H7 (cell line): ENCODE data around the gene UBL3. TPM values are rescaled to one million over a fixed set of nuclear protein-coding genes. Genes with fewer than 3 reads are reported as not detected.
A peak's percentile ranks its signal among the peaks of the same experiment; 100 is the strongest.

Source experiments
- DNase-seq: peaks from one replicate; pipeline ENCODE4 v3.0.0; 2012
- H3K27me3 ChIP-seq: 2 replicates; pipeline ENCODE4 v1.6.0; 2011; ENCODE audit warnings: mild to moderate bottlenecking, low read length; ENCODE audit not compliant: control insufficient read depth, insufficient read depth
- H3K36me3 ChIP-seq: replicated peaks from 2 replicates; pipeline ENCODE4 v1.5.1; 2011; ENCODE audit warnings: low read length; ENCODE audit not compliant: control insufficient read depth, insufficient read depth
- H3K4me3 ChIP-seq: 2 replicates; pipeline ENCODE4 v1.5.1; 2011; ENCODE audit warnings: low read depth, mild to moderate bottlenecking, control low read depth, low read length, moderate library complexity; ENCODE audit not compliant: insufficient read depth
- total RNA-seq: library from RNA; depleted of rRNA; stranded (reverse); fragments of >200 nt; shearing (Covaris generic); gene quantifications from 2 replicates; pipeline ENCODE4 v1.2.3, GENCODE V29; 2014; rRNA removed

UBL3 gene, protein sequence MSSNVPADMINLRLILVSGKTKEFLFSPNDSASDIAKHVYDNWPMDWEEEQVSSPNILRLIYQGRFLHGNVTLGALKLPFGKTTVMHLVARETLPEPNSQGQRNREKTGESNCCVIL
- 17.5 and 20.4 TPM in 2 replicates for total RNA-seq

DNA sequence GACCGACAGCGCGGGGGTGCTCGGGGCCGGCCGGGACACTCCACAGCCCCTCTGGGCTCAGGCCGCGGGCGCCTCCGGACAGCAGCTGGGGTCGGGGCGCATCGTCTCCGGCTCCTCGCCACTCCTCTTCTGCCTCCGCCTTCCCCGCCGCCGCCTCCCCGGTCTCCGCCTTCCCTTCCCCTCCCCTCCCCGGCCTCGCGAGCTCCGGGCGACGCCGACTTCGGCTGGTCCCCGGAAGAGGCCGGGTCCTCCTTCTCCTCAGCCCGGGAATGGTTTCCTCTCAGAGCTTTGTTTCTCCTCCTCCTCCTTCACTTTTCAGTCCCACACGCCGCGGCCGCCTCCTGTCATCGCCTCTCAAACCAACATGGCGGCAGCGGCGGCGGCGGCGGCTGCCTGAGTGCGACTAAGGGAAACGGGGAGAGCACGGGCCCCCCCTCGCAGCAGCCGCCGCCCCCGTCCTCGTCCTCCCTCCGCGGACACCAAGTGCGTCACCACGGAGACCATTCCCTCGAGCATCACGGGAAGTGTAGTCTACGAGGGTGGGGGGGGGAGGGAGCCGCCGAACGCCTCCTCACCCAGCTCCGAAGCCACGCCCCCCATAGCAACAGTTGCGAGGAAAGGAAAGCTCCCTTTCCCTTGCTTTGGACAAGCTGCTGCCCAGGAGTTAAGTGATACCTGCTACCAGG is at the start of gene UBL3:
Gene UBL3, minus strand, starts transcription at position 405 of the 686 bp plus-strand sequence. CDS start 1,079 bp downstream, outside the sequence.
- DNase-seq, result peak; percentile 96
- peak within 1 kb of the TSS; percentile 86 for H3K4me3 ChIP-seq
- no peaks in the 10 kb centered on the region for H3K27me3 ChIP-seq
- H3K36me3 ChIP-seq, result no peaks in the 10 kb centered on the region

DNA sequence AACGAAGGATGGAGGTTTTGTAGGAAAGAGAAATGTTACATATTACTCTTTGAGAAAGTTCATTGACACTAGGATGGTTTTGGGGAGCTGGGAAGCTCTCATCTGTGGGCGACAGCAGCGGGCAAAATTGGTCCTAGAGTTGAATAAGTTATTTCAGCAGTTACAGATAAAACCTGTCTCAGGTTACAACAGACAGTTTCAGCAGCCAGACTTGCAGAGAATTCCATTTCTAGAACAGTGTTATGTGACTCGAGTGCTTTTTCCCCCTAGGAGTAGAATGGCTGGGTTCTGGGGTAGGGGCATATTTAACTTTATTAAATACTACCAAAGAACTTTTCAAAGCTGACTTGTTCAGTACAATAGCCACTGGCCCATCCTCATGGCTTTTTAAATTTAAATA is 46.7 kb upstream of the UBL3 start:
- no peak overlapping the region for H3K4me3 ChIP-seq
- H3K27me3 ChIP-seq, result no peaks in the 10 kb centered on the region
- no peak for DNase-seq
- H3K36me3 ChIP-seq, result no peaks in the 10 kb centered on the region

DNA sequence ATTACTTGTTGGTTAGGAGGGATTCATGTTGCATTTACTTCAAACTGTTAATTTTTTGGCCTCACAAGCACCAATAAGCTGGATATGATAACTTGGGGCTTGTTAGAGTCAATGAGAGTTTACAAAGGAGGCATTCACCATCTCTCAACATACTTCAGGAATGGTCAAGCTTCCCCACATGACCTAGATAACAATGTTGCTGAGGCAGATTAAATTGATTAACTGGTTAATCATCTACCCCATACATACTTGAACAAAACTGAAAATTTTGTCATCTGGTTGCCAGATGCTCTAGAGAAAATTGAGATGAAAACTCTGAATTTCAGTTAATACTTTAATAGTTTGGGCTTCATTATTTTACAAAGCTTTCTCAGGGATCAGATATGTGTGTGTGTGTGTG is 43.0 kb upstream of the UBL3 start:
- H3K36me3 ChIP-seq, result no peaks in the 10 kb centered on the region
- H3K27me3 ChIP-seq, result no peaks in the 10 kb centered on the region
- DNase-seq, result no peak
- H3K4me3 ChIP-seq, result no peak overlapping the region

DNA sequence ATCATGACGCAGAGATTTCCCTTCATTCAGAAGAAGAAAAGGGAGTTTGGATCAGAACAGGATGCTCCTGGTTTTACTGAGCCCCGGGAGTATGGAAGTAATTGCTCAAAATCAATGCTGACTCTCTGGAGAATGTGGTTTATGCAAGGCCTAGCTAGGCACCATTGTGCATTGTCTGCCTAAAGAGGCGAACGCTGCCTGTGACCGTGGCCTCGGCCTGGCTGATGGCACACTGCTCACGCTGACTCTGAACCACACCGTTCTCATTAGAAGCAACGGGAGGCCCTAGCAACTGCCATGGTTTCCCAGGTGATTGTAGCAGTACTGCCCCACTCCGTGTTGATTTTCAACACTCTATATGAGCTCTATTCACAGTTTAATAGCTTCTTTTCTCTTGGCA is 41.7 kb upstream of the UBL3 start:
- Histone ChIP-seq H3K4me3 (no peak overlapping the region), H3K27me3 (no peaks in the 10 kb centered on the region), H3K36me3 (no peaks in the 10 kb centered on the region)
- no peak for DNase-seq

DNA sequence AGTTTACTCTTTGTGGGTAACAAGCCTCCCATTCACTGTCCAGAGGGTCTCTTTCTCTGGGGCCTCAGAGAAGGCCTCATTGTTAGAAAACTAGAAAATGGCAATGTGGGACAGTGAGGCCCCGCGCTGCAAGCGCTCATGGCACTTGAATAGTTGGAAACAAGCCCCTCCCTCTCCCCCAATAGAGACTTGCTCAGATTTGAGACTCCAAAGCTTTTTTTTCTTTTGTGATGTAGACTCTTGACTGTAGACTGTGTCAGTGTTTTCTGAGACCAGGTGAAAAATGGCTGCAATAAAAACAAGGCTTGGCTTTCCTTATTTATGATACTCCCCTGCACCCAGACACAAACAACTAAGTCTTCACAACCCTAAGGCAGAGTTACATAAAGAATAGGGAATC is 38.7 kb upstream of the UBL3 start:
- Histone ChIP-seq H3K4me3 (no peak overlapping the region), H3K36me3 (no peaks in the 10 kb centered on the region), H3K27me3 (no peaks in the 10 kb centered on the region)
- DNase-seq, result no peak

DNA sequence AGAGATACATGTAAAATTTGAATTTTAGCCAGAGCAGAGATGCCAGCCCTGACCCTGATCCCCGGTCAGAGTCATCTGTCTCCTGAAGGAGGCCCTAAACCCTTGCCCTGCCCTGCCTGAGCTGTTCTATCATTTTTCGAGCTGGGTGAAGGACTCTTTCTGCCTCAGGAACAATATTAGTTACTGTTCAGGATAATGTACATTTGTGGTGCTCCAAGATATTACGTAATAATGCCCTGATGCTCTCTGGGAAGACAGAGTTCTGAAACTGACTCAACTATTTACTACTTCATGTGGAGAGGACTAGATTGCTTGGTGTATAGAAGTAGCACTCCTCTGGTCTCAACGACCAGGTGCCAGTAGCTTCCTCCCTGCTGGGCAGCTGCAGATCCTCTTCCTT is 37.9 kb upstream of the UBL3 start:
- H3K36me3 ChIP-seq, result no peaks in the 10 kb centered on the region
- no peak for DNase-seq
- no peaks in the 10 kb centered on the region for H3K27me3 ChIP-seq
- H3K4me3 ChIP-seq, result no peak overlapping the region

DNA sequence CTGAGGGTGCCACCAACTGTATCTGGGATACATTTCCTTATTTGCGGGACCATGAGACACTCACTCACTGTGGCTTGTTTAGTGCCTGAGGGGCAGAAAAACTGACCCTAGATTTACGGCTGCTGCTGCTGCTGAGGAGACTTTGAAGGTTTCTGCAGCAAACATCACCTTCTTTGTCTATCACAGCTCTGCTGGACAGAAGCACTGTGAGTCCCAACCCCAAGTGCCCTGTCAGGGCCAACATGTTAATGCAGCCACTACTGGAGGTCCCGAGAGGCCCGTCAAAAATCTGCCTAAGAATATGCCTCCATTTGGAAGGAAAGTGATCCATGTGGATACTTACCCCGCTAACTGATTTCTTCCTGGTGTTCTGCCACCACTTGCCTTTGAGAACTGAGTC is 37.3 kb upstream of the UBL3 start:
- Histone ChIP-seq H3K27me3 (no peaks in the 10 kb centered on the region), H3K36me3 (no peaks in the 10 kb centered on the region), H3K4me3 (no peak overlapping the region)
- DNase-seq, result no peak

DNA sequence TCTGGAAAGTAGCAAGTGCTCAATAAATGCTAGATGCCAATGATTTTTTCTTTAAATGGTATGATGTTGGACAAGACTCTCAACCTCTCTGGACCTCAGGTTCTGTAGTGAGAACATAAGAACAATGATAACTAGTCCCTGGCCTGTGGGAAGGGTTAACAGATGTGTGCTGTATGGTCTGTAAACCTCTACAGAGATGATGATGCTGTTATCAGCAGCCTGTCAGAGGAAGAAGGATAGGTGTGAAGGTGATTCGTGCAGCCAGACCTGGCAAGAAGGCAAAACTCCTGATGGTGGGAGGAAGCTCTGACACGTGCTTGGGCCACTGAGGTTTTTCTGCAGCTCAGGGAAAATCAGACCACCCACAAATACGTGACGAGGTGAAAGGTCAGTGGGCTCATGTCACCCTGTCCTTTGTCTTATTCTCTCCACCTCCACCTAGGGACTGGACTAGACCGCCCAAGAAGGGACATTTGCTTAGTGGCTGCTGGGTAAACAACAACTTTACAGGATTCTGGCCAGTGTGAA is 36.7 kb upstream of the UBL3 start:
- Histone ChIP-seq H3K27me3 (no peaks in the 10 kb centered on the region), H3K4me3 (no peak overlapping the region), H3K36me3 (no peaks in the 10 kb centered on the region)
- DNase-seq, result no peak

DNA sequence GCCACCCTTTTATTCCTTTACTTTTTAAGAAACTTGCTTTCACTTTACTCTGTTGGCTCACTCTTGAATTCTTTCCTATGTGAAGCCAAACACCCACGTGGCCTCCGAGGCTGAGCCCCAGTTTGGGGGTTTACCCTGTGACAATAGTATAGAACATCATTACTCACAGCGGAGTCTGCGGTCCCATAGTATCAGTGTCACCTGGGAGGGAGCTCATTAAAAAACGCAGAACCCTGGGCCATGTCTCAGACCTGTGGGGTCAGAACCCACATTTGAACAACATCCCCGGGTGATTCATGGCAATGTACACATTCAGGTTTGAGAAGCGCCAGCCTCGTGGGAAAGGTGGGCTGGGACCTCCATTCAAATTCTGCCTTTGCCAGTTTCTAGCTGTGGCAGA is 36.0 kb upstream of the UBL3 start:
- Histone ChIP-seq H3K36me3 (no peaks in the 10 kb centered on the region), H3K27me3 (no peaks in the 10 kb centered on the region), H3K4me3 (no peak overlapping the region)
- DNase-seq, result no peak

DNA sequence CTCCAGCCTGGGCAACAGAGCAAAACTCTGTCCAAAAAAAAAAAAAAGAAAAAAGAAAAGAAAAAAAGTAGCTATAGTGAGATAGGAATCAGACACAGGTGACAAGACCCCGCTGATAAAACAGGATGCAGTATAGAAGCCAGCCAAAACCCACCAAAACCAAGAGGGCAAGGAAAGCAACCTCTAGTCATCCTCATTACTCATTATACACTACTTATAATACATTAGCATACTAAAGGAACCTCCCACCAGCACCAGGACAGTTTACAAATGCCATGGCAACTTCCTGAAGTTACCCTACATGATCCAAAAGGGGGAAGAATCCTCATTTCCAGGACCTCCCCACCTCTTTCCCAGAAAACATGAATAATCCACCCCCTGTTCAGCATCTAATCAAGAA is 35.6 kb upstream of the UBL3 start:
- no peak overlapping the region for H3K4me3 ChIP-seq
- no peaks in the 10 kb centered on the region for H3K27me3 ChIP-seq
- no peaks in the 10 kb centered on the region for H3K36me3 ChIP-seq
- no peak for DNase-seq

DNA sequence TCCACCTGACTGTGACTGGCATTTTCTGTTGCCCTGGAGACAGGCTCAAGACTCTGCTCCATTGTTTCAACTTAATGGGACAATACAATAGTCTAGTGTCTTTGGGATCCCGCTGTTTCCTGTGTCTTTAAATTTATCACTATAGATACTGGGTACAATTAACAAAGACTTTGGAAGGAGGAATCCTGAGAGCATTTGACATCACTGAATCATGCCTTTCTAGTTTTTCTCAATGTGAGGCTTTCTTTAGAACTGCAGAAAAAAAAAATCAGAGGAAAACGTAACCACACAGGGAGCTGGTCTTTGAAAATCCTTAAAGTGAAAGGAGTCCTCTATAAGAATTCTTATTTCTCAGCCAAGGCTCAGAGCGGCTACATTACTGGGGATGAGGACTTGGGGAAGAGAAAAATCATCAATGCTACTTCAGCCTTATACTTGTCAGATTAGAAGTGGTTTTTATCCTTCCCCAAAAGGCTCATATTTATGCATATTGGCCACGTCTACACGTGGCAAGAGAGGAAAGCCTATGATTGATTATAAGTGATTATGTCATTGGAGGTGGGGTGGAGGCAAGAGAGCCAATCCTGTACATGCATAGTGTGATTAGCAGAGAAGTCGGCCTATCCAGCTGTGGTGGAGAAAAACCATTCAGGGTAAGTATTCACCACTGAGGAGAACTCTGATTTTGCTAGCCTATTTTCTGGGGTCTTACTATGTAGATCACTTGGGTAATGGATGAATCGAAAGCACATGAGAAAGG is 34.4 kb upstream of the UBL3 start:
- no peak overlapping the region for H3K4me3 ChIP-seq
- H3K36me3 ChIP-seq, result no peaks in the 10 kb centered on the region
- DNase-seq, result peak; percentile 55
- H3K27me3 ChIP-seq, result no peaks in the 10 kb centered on the region

DNA sequence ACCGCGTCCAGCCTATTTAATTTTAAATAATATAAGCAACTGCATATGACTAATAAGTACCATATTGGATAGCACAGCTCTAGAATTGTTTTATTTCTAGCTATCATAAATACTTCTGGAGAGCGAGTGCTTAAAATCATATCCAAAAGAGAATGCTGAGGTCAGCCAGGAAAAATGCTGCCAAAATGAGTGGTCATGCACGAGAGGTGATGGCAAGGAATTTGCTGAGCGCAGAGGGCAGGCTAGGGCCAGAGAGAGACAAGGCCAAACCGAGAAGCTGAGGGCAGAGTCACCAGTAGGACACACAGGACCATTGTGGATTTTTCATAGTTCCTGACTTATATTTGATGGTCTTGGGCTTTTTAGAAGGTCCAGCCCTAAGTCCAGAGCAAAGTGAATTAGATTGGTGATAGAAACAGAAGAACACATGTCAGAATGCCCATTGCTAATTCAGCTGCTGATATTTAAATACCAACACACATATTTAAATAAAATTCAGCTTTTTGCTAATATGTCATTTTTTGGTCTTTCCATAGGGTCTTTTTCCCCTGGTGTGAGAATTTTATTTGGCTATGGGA is 33.6 kb upstream of the UBL3 start:
- no peak for DNase-seq

DNA sequence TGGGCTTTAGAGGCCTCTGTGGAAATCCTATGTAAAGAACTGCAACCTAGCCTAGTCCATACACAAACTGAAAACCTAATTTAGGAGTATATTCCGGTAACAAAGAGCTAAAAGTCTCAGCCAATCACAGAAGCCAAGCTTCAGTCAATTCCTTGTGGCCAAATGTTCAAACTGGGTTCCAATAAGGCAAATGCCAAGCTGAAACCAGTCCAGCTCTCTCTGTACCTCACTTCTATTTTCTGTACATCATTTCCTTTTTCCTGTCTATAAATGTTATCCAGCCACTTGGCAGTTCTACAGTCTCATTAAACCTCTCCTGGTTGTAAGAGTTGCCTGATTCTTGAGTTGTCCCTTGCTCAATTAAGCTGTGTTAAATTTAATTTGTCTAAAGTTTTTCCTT is 31.7 kb upstream of the UBL3 start:
- no peak for DNase-seq
- no peaks in the 10 kb centered on the region for H3K27me3 ChIP-seq
- no peaks in the 10 kb centered on the region for H3K36me3 ChIP-seq
- H3K4me3 ChIP-seq, result no peak overlapping the region

More for the DNA sequence above, 33.6 kb upstream of the UBL3 start:
- Histone ChIP-seq H3K27me3 (no peaks in the 10 kb centered on the region), H3K4me3 (no peak overlapping the region), H3K36me3 (no peaks in the 10 kb centered on the region)

DNA sequence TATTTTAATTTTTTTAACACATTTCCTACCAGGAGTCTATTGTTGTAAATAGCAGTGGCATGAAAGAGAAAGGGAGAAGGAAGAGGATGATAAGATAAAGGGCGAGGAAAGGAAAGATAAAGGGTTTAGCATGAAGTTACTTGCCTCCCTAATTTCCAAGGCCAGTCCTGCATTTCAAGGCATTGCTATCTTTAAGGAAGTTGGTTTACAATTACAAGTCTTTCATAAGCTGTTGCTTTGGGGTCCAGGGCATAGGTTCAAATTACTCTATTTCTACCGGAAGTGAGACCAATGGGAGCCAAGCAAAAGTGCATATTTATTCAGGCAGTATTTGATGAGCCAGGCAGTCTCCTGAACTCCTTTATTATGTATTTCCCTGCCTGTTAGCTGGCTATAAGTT is 27.7 kb upstream of the UBL3 start:
- Histone ChIP-seq H3K36me3 (no peaks in the 10 kb centered on the region), H3K4me3 (no peak overlapping the region), H3K27me3 (no peaks in the 10 kb centered on the region)
- DNase-seq, result no peak
